Measurements from ENCODE around the gene RPS19BP1. TPM values are rescaled to one million over a fixed set of nuclear protein-coding genes. Genes with fewer than 3 reads are reported as not detected.
A peak's percentile ranks its signal among the peaks of the same experiment; 100 is the strongest.

Gene RPS19BP1
- total RNA-seq, 2 experiments from 2014 or later, result 64.8 to 81.6 TPM

DNA sequence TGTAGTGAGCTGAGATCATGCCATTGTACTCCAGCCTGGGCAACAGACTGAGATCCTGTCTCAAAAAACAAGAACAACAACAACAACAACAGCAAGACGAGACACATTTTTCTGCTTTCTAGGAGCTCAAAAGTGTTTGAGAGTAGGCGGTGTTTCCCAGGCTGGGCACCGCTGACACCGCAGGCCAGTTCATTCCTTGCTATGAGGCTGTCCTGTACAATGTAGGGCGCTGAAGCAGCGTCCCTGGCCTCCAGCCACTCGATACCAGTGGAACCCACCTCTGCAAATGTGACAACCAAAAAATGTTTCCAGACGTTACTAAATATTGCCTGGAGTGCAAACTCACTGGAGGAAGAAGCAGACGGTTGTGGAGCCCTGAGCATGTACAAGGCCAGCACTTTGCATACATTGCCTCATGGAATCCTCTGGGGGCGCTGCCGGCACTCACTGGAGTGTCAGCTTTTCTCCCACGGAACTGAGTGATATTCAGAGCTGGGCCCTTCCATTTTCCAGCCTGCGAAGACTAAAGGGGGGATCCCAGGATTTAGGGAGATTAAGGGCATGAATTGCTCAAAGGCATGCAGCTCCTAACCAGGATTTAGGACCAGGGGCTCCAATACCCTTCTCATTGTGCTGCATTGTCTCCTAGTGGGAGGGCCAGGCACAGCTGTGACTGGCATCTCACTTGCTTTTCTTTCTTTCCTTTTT lies 36.3 kb downstream of the RPS19BP1 start:
- CTCF ChIA-PET, result interaction anchor here (0.9 to 11.8 kb wide), 13 partner anchors 13 to 528 kb away, joined by 3 to 251 read pairs (median 6); partner anchors contain the start of genes ATF4, RPL3, RPS19BP1 and TAB1
- H3K27ac Mint-ChIP-seq, result no peak overlapping the region
- ATAC-seq, result peak; percentile 69
- no peaks in the 10 kb centered on the region for H3K36me3 Mint-ChIP-seq
- DNase-seq, result peak; percentile 68
- peaks cover 4% of the 10 kb centered on the region for H3K27me3 Mint-ChIP-seq
- no peaks in the 10 kb centered on the region for H3K9me3 Mint-ChIP-seq (ENCODE audit: low read depth)
- H3K4me3 Mint-ChIP-seq, result no peak overlapping the region
- H3K4me1 Mint-ChIP-seq, result peaks cover 10% of the 10 kb centered on the region

DNA sequence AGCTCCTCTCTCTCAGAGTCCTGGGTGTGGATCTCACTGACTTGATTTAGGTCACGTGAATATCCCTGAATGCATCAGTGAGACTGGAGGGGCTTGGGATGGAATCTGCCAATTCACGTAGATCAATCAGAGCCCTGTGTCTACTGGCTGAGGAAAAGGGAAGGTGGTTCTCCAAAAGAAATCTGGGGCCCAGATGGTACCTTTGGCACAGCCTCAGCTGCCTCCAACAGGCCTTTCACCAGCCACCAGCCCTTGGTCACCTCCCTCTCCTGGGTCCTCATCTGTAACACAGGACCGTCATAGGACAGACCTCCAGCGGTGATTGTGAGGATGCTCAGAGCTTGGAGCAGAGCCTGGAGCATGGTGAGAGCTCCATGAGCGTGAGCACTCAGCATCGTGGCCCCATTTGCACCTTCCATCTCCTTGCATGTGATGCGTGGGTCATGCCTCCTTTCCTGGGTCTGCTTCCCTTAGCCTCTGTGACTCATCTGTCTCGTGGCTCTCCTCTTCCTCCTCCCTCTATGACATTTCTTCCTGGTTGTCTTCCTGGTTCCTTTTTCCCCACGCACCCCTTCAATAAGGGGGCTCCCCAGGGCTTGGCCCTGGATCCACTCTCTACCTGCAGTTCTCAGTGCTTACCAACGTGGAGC lies 38.0 kb downstream of the RPS19BP1 start:
- no peak for DNase-seq
- CTCF ChIA-PET, result interaction anchor here (1.1 to 11.8 kb wide), 10 partner anchors 9 to 543 kb away, joined by 3 to 251 read pairs (median 6); partner anchors contain the start of genes ATF4, RPS19BP1 and TAB1
- peaks cover 17% of the 10 kb centered on the region for H3K4me1 Mint-ChIP-seq
- no peaks in the 10 kb centered on the region for H3K36me3 Mint-ChIP-seq
- H3K9me3 Mint-ChIP-seq (ENCODE audit: low read depth), result no peaks in the 10 kb centered on the region
- H3K27ac Mint-ChIP-seq, result no peak overlapping the region
- peaks cover 4% of the 10 kb centered on the region for H3K27me3 Mint-ChIP-seq
- ATAC-seq, result no peak
- no peak overlapping the region for H3K4me3 Mint-ChIP-seq

DNA sequence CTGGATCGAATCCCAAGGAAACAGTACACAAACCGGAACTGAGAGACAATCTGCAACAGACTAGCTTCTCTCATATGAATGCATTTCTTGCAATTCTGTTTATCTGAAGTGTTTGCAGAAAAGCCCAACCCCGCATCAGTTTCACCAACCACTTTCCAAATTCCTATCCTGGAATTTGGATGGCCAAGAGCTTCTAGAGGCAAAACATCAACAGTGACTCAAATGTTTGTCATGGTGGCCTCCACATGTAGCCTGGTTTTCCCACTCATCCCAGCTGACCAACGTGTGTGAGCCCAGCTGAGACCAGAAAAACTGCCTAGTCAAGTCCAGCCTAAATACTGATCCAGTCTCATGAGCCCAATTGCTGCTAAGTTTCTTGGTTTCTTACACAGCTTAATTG lies 38.8 kb downstream of the RPS19BP1 start:
- no peaks in the 10 kb centered on the region for H3K9me3 Mint-ChIP-seq (ENCODE audit: low read depth)
- no peak overlapping the region for H3K4me3 Mint-ChIP-seq
- H3K4me1 Mint-ChIP-seq, result peaks cover 22% of the 10 kb centered on the region
- ATAC-seq (no peak), DNase-seq (no peak)
- H3K36me3 Mint-ChIP-seq, result no peaks in the 10 kb centered on the region
- no peak overlapping the region for H3K27ac Mint-ChIP-seq
- peaks cover 2% of the 10 kb centered on the region for H3K27me3 Mint-ChIP-seq
- CTCF ChIA-PET, result interaction anchor here (0.8 to 11.8 kb wide), 16 partner anchors 8 to 544 kb away, joined by 3 to 251 read pairs (median 5); partner anchors contain the start of genes ATF4, MIEF1, RPS19BP1 and TAB1

DNA sequence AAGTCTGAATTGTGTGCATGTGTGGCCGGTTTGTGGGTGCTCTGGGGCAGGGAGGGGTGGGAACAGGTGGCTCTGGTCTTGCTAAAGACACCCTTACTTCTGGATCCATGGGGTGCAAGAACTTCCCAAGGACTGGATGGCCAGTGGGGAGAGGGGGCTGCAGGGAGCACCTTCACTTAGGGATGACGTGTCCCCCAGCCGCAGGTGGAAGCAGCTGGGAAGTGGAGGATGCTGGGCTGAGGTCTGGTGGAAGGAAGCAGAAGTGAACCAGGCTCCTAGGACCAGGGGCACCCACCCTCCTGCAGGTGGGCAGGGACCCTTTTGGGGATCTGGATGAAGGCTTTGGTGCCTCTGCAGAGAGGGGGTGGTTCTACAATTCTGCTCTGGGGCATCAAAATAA lies 40.4 kb downstream of the RPS19BP1 start:
- H3K4me1 Mint-ChIP-seq, result peaks cover 22% of the 10 kb centered on the region
- H3K27ac Mint-ChIP-seq, result no peak overlapping the region
- ATAC-seq (no peak), DNase-seq (no peak)
- H3K4me3 Mint-ChIP-seq, result no peak overlapping the region
- no peaks in the 10 kb centered on the region for H3K36me3 Mint-ChIP-seq
- H3K9me3 Mint-ChIP-seq (ENCODE audit: low read depth), result no peaks in the 10 kb centered on the region
- no peaks in the 10 kb centered on the region for H3K27me3 Mint-ChIP-seq
- CTCF ChIA-PET, result interaction anchor here (0.7 to 11.8 kb wide), 7 partner anchors 9 to 552 kb away, joined by 3 to 251 read pairs (median 11); partner anchors contain the start of genes MIEF1 and RPS19BP1

DNA sequence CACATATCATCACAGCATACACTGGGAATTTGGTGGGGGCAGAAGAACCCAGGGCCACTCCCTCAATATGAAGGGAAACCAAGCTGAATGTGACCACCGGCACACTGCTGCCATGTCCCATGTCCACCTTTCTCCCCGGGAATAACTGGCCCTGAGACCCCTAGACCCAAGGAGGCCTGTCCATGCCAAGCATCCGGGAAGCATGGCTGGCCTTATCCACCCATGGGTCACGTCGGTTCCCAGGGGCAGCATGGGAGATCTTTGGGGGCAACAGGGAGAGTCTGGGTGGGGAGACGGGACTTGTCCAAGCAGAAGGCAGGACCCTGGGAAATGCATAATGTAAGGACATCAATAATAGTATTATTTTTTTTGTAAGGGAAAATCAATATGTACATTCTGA lies 40.9 kb downstream of the RPS19BP1 start:
- no peaks in the 10 kb centered on the region for H3K9me3 Mint-ChIP-seq (ENCODE audit: low read depth)

DNA sequence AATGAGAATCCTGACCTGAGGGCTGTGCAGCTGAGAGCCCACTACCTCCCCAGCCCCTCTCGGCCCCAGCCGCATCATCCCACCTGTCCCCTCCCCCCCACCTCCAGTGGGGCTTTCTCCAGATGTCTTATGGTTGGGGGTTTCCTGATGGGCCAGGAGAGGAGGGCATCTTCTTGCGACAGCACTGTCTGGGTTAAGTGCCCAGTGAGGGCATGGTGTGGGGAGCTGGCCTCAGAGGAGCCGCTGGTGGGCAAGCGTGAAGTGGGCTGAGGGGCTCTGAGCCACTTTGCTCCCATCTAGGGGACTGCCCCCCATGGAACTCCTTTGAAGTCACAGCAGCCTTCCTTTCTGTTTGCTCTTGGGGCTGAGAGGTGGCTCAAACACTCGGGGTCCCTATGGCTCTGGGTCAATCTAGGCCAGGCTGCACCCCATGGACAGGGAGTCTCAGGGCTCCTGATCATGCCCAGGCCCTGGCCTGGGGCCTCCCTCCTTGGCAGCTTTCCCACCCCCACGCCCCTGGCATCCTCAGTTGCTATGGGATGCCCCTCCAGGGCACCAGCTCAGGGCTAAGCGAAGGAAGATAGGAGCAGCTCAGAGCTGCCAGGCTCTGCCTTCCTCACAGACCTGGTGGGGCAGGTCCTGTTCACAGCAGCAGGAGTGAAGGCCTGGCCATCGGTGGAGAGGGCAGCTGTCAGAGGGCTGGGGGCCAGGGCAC lies 41.4 kb downstream of the RPS19BP1 start:
- Mint-ChIP-seq H3K4me3 (no peak overlapping the region), H3K4me1 (peaks cover 18% of the 10 kb centered on the region), H3K9me3 (ENCODE audit: low read depth) (no peaks in the 10 kb centered on the region), H3K27ac (no peak overlapping the region), H3K36me3 (no peaks in the 10 kb centered on the region), H3K27me3 (no peaks in the 10 kb centered on the region)
- CTCF ChIA-PET, result interaction anchor here (1.3 to 11.8 kb wide), 6 partner anchors 10 to 98 kb away, joined by 3 to 251 read pairs (median 6); partner anchors contain the start of genes MIEF1, RPS19BP1 and TAB1
- ATAC-seq (no peak), DNase-seq (no peak)

More for the DNA sequence above, 40.9 kb downstream of the RPS19BP1 start:
- CTCF ChIA-PET, result interaction anchor here (0.7 to 11.8 kb wide), 6 partner anchors 8 to 553 kb away, joined by 3 to 251 read pairs (median 12); partner anchors contain the start of genes MIEF1 and RPS19BP1
- DNase-seq, result no peak
- H3K4me3 Mint-ChIP-seq, result no peak overlapping the region
- H3K27ac Mint-ChIP-seq, result no peak overlapping the region
- no peaks in the 10 kb centered on the region for H3K36me3 Mint-ChIP-seq
- no peak for ATAC-seq
- peaks cover 22% of the 10 kb centered on the region for H3K4me1 Mint-ChIP-seq
- no peaks in the 10 kb centered on the region for H3K27me3 Mint-ChIP-seq

DNA sequence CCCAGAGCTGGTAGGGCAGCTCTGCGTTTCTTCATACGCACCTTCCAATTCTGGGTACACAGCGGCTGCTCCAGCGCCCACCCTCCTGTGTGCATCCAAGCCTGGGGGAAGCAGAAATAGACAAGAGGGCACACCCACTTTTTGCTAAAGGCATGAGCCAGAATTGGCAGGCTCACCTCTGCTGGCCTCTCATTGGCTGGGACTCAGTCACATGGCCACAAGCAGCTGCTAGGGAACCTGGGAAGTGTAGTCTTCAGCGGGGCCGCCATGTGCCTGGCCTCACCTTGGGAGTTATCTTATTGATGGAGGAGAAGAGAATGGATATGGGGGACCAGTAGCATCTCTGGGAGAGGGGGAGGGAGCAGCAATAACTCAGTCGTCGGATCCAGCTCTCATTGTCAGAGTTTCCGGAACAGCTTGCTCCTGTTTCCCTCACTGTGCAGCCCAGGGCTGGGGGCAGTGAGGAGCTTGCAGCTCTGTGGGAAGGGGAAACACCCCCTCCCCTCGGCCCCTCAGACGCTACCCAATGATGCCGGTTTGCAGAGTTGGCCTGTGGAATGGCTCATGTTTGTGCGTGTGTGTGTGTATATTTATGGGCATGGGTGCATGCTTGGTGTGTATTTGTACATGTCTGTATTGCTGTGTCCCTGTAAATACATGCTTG lies 42.3 kb downstream of the RPS19BP1 start:
- DNase-seq (peak; percentile 88), ATAC-seq (peak; percentile 99)
- H3K27ac Mint-ChIP-seq, result no peak overlapping the region
- H3K4me1 Mint-ChIP-seq, result peaks cover 18% of the 10 kb centered on the region
- no peak overlapping the region for H3K4me3 Mint-ChIP-seq
- CTCF ChIA-PET, result interaction anchor here (1.0 to 11.8 kb wide), 8 partner anchors 11 to 97 kb away, joined by 3 to 251 read pairs (median 4); partner anchors contain the start of genes ATF4, MIEF1, RPS19BP1 and TAB1
- H3K27me3 Mint-ChIP-seq, result no peaks in the 10 kb centered on the region
- H3K36me3 Mint-ChIP-seq, result no peaks in the 10 kb centered on the region
- H3K9me3 Mint-ChIP-seq (ENCODE audit: low read depth), result no peaks in the 10 kb centered on the region

DNA sequence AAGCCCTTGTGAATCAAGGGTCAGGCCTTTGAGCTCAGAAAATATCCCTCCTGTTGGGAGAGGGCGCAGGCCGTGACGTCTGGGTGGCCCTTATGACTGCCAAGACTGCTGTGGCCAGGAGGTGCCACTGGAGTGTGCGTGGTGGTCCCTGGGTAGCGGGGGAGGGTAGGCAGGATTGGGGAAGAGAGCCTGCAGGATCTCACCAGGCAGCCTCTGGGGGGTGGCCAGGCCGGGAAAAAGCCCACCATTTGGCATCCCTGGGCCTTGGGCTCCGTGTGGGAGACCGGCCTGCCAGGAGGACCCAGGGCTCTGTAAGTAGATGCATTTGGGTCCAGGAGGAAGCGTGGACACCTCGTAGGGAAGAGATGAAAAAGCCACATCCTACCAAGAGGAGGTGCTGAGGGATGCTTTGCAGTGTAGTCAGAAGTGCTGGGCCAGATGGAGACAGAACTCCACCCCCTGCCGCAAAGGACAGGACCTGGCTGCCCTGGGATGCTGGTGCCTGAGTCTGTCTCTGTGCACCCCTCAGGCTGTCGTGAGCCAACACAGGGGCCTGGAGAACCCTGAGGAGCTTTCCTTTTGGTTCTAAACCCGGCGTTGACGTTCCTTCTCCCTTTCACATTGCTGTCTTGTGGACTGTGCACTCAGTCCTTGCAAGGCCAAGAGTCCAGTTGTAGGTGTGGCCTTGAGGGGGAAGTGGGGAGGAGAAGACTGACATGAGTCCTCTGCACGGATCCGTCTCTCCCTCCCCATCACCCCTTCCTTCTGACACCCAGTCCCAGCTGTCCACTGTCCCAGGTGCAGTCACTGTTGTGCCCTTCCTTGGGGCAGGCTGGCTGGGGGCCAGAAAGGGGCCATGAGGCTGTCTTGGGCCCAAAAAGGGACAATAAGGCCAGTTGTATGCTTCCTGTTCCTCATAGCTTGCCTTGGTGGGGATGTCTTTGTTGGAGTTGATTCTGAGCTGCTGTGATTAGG lies 43.2 kb downstream of the RPS19BP1 start:
- Mint-ChIP-seq H3K27ac (no peak overlapping the region), H3K4me3 (no peak overlapping the region), H3K9me3 (ENCODE audit: low read depth) (no peaks in the 10 kb centered on the region), H3K4me1 (peaks cover 15% of the 10 kb centered on the region), H3K27me3 (no peaks in the 10 kb centered on the region), H3K36me3 (no peaks in the 10 kb centered on the region)
- CTCF ChIA-PET, result interaction anchor here (0.8 to 11.8 kb wide), 9 partner anchors 12 to 96 kb away, joined by 3 to 251 read pairs (median 3); partner anchors contain the start of genes ATF4, MIEF1, RPS19BP1 and TAB1
- ATAC-seq (no peak), DNase-seq (no peak)

DNA sequence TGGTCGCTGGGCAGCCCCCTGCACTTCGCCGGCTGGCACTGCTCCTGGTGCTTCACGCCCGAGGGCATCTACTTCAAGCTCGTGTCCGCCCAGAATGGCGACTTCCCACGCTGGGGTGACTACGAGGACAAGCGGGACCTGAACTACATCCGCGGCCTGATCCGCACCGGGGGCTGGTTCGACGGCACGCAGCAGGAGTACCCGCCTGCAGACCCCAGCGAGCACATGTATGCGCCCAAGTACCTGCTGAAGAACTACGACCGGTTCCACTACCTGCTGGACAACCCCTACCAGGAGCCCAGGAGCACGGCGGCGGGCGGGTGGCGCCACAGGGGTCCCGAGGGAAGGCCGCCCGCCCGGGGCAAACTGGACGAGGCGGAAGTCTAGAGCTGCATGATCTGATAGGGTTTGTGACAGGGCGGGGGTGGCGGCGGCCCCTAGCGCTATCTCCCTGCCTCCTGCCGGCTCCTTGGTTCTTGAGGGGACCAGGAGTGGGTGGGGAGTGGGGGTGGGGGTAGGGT lies 43.9 kb downstream of the RPS19BP1 start:
- Mint-ChIP-seq H3K36me3 (no peaks in the 10 kb centered on the region), H3K4me3 (no peak overlapping the region), H3K27me3 (peaks cover 4% of the 10 kb centered on the region), H3K4me1 (peaks cover 15% of the 10 kb centered on the region), H3K9me3 (ENCODE audit: low read depth) (no peaks in the 10 kb centered on the region), H3K27ac (no peak overlapping the region)
- ATAC-seq (no peak), DNase-seq (no peak)
- CTCF ChIA-PET, result interaction anchor here (0.8 to 11.8 kb wide), 2 partner anchors 13 to 39 kb away, joined by 3 to 251 read pairs; partner anchors contain the start of genes MIEF1 and RPS19BP1

DNA sequence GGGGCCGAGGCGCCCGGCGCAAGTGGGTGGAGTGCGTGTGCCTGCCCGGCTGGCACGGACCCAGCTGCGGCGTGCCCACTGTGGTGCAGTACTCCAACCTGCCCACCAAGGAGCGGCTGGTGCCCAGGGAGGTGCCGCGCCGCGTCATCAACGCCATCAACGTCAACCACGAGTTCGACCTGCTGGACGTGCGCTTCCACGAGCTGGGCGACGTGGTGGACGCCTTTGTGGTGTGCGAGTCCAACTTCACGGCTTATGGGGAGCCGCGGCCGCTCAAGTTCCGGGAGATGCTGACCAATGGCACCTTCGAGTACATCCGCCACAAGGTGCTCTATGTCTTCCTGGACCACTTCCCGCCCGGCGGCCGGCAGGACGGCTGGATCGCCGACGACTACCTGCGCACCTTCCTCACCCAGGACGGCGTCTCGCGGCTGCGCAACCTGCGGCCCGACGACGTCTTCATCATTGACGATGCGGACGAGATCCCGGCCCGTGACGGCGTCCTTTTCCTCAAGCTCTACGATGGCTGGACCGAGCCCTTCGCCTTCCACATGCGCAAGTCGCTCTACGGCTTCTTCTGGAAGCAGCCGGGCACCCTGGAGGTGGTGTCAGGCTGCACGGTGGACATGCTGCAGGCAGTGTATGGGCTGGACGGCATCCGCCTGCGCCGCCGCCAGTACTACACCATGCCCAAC lies 44.6 kb downstream of the RPS19BP1 start:
- ATAC-seq, result no peak
- H3K4me3 Mint-ChIP-seq, result no peak overlapping the region
- H3K27ac Mint-ChIP-seq, result no peak overlapping the region
- CTCF ChIA-PET, result interaction anchor here (0.8 to 11.8 kb wide), 3 partner anchors 9 to 39 kb away, joined by 3 to 251 read pairs (median 3); partner anchors contain the start of genes MIEF1 and RPS19BP1
- peaks cover 12% of the 10 kb centered on the region for H3K4me1 Mint-ChIP-seq
- H3K9me3 Mint-ChIP-seq (ENCODE audit: low read depth), result no peaks in the 10 kb centered on the region
- peaks cover 6% of the 10 kb centered on the region for H3K27me3 Mint-ChIP-seq
- no peak for DNase-seq
- H3K36me3 Mint-ChIP-seq, result no peaks in the 10 kb centered on the region
